Stimulated activated CD4-positive, alpha-beta T cell treated with anti-CD3 and anti-CD28 coated beads, Interleukin-2, amount 100 ng/mL, for 48 hours (primary cell): ENCODE measurements around the gene ASGR2.
"Not testable (repeated sequence)": the region's sequence is repeated elsewhere in the genome, so short reads cannot be mapped to it uniquely, and the experiment has no call there.

Source experiments
- DNase-seq, 2 donors: peaks; one replicate each; pipeline ENCODE4 v3.0.0-alpha.2; 2020

ASGR2 gene

GRCh38 chr17:7123844-7124243 lies 9.2 kb upstream of the ASGR2 start:
- DNase-seq = no peak

GRCh38 chr17:7122381-7122780 lies 7.8 kb upstream of the ASGR2 start:
- no peak for DNase-seq

DNA sequence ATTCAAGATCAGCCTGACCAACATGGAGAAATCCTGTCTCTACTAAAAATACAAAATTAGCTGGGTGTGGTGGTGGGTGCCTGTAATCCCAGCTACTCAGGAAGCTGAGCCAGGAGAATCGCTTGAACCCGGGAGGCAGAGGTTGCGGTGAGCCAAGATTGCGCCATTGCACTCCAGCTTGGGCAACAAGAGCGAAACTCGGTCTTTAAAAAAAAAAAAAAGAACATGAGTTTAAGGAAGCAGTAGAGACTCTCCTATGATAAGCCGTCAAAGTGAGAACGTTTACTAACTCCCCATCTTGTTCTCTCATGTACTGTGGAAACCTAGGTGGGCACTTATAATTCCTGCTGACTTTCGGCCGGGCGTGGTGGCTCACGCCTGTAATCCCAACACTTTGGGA lies 6.0 kb upstream of the ASGR2 start:
- not testable (repeated sequence) for DNase-seq

GRCh38 chr17:7120123-7120522 lies 5.5 kb upstream of the ASGR2 start:
- DNase-seq = no peak

GRCh38 chr17:7119314-7119713 lies 4.7 kb upstream of the ASGR2 start:
- DNase-seq = no peak

DNA sequence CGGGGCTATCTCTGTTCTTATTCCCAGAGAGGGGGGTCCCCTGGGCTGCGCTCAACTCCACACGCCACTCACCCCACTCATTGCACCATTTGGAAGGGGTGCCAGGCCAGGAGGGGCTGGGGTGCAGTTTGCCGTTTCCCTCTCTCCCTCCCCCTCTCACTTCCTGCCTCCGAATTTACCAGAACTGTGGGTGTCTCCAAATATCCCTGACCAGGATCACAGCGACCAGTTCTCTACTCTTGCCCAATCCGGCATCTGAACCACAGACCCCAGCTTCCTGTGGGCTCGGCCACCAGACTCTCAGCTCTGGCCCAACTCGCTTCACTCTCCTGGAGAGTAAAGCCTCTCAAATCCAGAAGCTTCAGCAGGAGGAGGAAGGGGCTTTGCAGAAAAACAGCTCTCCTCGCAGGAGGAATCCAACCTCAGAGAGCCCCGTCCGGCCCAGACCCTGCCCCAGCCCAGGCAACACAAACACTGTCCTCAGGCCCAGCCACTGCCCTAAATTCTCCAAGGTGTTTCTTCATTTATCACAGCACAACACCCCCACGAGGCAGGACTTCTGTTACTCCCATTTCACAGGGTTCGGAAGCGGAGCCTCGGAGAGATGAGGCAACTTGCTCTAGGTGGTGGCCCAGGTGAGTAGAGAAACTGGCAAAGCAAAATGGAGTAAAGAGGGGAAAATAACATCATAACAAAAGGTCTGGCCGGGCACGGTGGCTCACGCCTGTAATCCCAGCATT lies 423 bp upstream of the ASGR2 start:
- no peak for DNase-seq

GRCh38 chr17:7113273-7114071 lies 1.1 kb downstream of the ASGR2 start:
- no peak for DNase-seq

GRCh38 chr17:7112510-7113108 lies 2.0 kb downstream of the ASGR2 start:
- DNase-seq = no peak

DNA sequence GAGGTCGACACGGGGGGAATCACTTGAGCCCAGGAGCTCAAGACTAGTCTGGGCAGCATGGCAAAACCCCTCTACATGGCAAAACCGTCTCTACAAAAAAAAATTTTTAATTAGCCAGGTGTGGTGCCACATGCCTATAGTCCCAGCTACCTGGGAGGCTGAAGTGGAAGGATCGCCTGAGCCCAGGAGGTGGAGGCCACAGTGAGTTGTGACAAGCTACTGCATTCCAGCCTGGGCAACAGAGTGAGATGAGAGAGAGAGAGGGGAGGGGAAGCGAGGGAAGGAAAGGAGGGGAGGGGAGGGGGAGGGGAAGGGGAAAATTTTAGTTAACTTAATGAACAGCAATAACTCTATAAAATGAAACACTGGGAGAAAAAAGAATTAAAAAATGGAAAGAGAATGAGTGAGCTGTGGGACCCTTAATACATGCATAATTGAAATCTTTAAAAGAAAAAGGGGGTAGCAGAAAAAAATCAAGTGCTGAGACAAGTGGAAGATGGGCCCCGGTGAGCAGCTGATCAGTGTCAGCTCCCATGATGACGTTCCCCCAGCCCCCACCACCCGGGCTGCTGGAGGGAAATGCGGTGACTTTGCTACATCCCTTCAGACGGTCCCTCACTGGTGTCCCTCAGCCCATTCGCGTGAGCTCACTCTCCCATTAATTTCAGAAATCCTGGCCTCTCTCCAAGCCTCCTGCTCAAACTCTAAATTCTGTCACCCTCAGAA lies 2.7 kb downstream of the ASGR2 start:
- DNase-seq = no peak

- DNase-seq = no peak
Observed at GRCh38 chr17:7110617-7111306, 3.9 kb downstream of the ASGR2 start.

GRCh38 chr17:7109461-7110322 lies 4.9 kb downstream of the ASGR2 start:
- no peak for DNase-seq

GRCh38 chr17:7108981-7109380 lies 5.6 kb downstream of the ASGR2 start:
- no peak for DNase-seq

DNA sequence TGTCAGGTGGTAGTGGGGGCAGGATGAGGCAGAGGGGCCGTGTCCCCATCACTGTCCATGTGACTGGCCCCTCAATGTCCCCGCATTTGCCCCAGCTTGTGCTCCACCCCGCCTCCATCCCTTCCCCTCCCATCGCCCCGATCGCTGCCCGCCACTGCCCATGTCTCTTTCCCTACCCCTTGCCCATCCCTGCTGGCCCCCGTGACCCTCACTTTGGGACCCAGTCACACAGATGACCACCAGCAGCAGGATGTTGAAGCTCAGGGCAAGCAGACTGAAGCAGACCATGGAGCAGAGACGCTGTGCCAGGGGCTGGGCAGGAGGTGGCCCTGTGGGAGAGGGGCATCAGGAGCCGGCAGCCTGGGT lies 6.1 kb downstream of the ASGR2 start:
- DNase-seq = no peak

DNA sequence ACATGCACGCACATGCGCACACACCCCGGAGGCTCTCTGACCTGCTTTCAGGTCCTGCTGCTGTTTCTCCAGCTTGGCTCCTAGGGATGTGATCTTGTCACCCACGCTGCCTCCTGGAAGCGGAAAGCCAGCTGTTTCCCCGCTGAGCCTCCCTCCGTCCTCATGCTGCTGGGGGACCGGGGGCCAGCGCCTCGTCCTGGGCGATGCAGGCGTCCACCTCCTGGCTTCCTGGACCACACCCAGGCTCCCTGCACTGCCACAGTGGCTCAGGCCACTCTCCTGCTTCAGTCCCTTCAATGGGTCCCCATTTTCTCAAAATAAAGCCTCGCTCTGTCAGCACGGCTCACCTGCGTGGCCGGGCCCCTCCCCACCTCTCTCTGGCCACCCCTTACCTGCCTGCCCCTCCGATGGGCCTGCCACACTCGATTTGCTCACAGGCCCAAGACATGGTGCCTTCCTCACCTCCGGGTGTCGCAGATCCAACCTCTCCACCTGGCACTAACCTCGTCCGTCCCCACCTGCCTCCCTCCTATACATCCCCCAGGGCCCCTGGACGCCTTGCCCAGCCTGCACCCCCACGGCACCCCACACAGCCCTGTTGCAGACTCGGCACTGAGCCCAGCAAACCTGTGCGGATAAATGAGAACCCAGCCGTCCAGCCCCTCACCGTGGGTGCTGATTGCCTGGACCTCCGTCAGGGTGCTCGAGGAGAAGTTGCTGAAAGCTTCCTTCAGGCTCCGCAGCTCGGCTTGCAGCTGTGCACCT lies 6.6 kb downstream of the ASGR2 start:
- DNase-seq = no peak

- DNase-seq = no peak
Observed at GRCh38 chr17:7107012-7107754, 7.4 kb downstream of the ASGR2 start.

DNA sequence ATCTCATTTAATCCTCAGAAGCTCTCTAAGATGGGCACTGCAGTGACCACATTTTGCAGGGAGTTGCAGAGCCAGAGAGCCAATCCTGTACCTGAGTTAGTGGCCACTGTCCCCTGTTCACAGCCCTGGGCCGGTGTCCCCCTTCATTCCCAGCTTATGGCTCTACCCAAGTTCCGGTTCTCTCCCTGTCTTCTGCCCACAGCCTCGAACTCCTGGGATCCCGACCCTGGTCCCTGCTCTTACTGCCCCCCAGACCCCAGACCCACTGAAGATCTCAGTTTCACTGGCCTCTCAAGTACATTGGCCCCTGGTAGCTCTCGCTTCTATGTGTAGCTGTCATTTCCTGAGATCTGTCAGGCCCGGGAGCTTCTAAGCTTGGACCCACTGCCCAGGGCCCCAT lies 12.2 kb downstream of the ASGR2 start:
- no peak for DNase-seq

- DNase-seq = no peak
Observed at GRCh38 chr17:7101531-7101930, 13.1 kb downstream of the ASGR2 start.

DNA sequence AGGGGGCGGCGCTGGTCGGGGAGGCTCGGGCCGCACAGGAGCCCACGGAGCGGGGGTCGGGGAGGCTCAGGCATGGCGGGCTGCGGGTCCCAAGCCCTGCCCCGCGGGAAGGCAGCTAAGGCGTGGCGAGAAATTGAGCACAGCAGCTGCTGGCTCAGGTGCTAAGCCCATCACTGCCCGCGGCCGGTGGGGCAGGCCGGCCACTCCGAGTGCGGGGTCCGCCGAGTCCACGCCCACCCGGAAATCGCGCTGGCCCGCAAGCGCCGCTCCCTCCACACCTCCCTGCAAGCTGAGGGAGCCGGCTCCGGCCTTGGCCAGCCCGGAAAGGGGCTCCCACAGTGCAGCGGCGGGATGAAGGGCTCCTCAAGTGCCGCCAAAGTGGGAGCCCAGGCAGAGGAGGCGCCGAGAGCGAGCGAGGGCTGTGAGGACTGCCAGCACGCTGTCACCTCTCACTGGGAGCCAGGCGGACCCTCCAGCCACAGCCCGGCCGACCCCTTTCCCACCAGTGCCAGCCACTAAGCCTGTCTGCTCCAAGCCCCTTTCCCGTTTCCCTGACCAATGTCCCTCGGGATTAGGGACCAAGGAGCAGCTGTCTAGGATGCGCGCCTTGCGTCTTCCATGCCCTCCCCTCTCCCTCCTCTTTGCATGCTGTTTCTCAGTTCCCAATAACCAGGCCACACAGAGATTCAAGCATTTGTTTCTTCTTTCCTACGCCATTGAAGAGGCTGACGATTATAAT lies 13.8 kb downstream of the ASGR2 start:
- DNase-seq = not testable (repeated sequence)

- no peak for DNase-seq
Observed at GRCh38 chr17:7098802-7099459, 15.7 kb downstream of the ASGR2 start.
